ENCODE measurements around the gene CFAP57. TPM values are rescaled to one million over a fixed set of nuclear protein-coding genes. Genes with fewer than 3 reads are reported as not detected.

Gene CFAP57
- total and polyA plus RNA-seq, 12 donors = 0.09 to 0.35 (median 0.16) TPM; not detected in 5

GRCh38 chr1:43276673-43277072, 104.5 kb downstream of the CFAP57 start:
- no peaks in the 10 kb centered on the region for H3K9me3 ChIP-seq
- H3K4me1 ChIP-seq = peaks cover 0 to 11% (median 7%) of the 10 kb centered on the region in 9 donors
- no peak overlapping the region for H3K4me3 ChIP-seq
- intact Hi-C loops (cut with DNase I) = no loop called here
- DNase-seq = no peak
- 64 to 70% methylated on average over 7 of the region's 7 CpGs for WGBS, 2 donors
- TF ChIP-seq CTCF (IDR thresholded peaks at IDR 0.05) = no peak
- no peaks in the 10 kb centered on the region for H3K27me3 ChIP-seq
- ATAC-seq = peak in 1 of 8 donors; percentile 34
- no peaks in the 10 kb centered on the region for H3K36me3 ChIP-seq
- H3K27ac ChIP-seq = no peak overlapping the region

GRCh38 chr1:43277116-43277876, 105.2 kb downstream of the CFAP57 start:
- no peak for ATAC-seq
- no peak for DNase-seq
- Histone ChIP-seq H3K36me3 (no peaks in the 10 kb centered on the region), H3K4me1 (peaks cover 0 to 11% (median 7%) of the 10 kb centered on the region in 9 donors), H3K27ac (no peak overlapping the region), H3K4me3 (no peak overlapping the region), H3K27me3 (no peaks in the 10 kb centered on the region), H3K9me3 (no peaks in the 10 kb centered on the region)
- TF ChIP-seq CTCF (IDR thresholded peaks at IDR 0.05) = no peak
- WGBS, 2 donors = 92 to 93% methylated on average over 7 of the region's 7 CpGs
- intact Hi-C loops (cut with DNase I) = no loop called here

GRCh38 chr1:43279161-43279560, 107.0 kb downstream of the CFAP57 start:
- DNase-seq (no peak), ATAC-seq (no peak)
- Histone ChIP-seq H3K4me1 (peaks cover 0 to 7% (median 4%) of the 10 kb centered on the region in 9 donors), H3K9me3 (no peaks in the 10 kb centered on the region), H3K27ac (no peak overlapping the region), H3K27me3 (no peaks in the 10 kb centered on the region), H3K4me3 (no peak overlapping the region), H3K36me3 (no peaks in the 10 kb centered on the region)
- WGBS, 2 donors = 94 to 99% methylated on average over 5 of the region's 5 CpGs
- no peak for TF ChIP-seq CTCF (IDR thresholded peaks at IDR 0.05)
- intact Hi-C loops (cut with DNase I) = no loop called here

GRCh38 chr1:43279666-43280065, 107.5 kb downstream of the CFAP57 start:
- no peaks in the 10 kb centered on the region for H3K9me3 ChIP-seq
- DNase-seq = no peak
- H3K4me1 ChIP-seq = peaks cover 0 to 2% (median 0%) of the 10 kb centered on the region in 9 donors
- ATAC-seq = peak in 1 of 8 donors; percentile 15
- no peaks in the 10 kb centered on the region for H3K36me3 ChIP-seq
- no peak overlapping the region for H3K27ac ChIP-seq
- no peaks in the 10 kb centered on the region for H3K27me3 ChIP-seq
- no peak overlapping the region for H3K4me3 ChIP-seq
- WGBS, 2 donors = 93 to 94% methylated on average over 6 of the region's 6 CpGs
- TF ChIP-seq CTCF (IDR thresholded peaks at IDR 0.05) = no peak
- intact Hi-C loops (cut with DNase I) = no loop called here
